ENCODE results near the gene PAQR6. TPM values are rescaled to one million over a fixed set of nuclear protein-coding genes. Genes with fewer than 3 reads are reported as not detected.

The PAQR6 gene
- total RNA-seq, 2 experiments from 2014 or later = 3.9 to 4.0 TPM

DNA sequence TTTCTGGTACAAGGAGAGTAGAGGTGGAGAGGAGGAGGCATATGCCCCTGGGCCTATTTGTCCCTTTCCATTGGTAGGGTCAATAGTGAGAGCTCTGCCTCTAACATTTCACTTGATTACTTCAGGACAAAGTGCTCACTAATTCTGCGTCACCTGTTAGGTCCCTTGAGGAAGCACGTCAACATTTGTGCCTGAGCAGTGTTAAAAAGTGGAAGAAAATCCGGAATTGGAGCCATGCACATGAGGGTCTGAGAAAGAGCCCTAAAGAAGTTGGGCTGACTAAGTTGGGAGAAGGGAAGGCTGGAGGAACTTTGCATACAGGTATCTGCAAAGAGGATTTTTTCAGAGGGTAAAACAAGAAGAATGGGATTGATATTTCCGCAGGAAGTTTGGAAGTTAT is 52.0 kb downstream of the PAQR6 start:
- CTCF ChIA-PET = interaction anchor here (6.2 kb wide), 1 partner anchor 29 kb away, joined by 56 read pairs; no protein-coding TSS in a partner anchor
- POLR2A ChIA-PET = interaction anchor here (6.5 kb wide), 1 partner anchor 19 kb away, joined by 62 read pairs; the partner anchor contains the start of gene PMF1
- intact Hi-C loops (cut with micrococcal nuclease) = no loop called here

DNA sequence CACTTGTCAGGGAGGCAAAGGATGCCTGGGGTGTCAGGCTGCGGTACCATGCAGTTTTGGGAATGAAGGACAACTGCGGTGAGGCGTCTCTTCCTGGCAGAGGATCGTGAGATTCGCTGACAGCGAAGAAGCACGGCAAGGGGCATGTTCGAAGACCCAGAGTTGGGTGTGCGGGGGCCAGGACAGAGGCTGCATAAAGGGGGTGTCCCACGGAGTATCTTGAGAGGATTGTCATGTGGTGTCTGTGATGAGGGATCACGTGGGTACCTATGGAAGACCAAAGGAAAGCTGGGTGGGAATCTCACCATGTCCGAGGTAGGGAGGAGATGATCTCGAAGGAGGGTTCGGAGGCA is 53.6 kb downstream of the PAQR6 start:
- CTCF ChIA-PET = interaction anchor here (0.9 to 1.9 kb wide), 6 partner anchors 19 to 49 kb away, joined by 3 to 13 read pairs (median 4); partner anchors contain the start of gene PMF1
- Mint-ChIP-seq H3K27me3 (no peaks in the 10 kb centered on the region), H3K4me3 (peak overlapping the region; percentile 100), H3K36me3 (peaks cover 48% of the 10 kb centered on the region), H3K9me3 (no peaks in the 10 kb centered on the region), H3K4me1 (ENCODE audit: low read depth) (peaks cover 67% of the 10 kb centered on the region), H3K27ac (peak overlapping the region; percentile 81)
- POLR2A ChIA-PET = interaction anchor here (1.0 to 4.1 kb wide), 8 partner anchors 19 to 95 kb away, joined by 3 to 27 read pairs (median 4); partner anchors contain the start of gene PMF1
- DNase-seq = no peak
- intact Hi-C loops (cut with micrococcal nuclease) = loop anchor here (5.0 kb wide), 1 partner anchor 88 kb away; the partner anchor contains the start of genes SMG5 and TMEM79

More for the DNA sequence above, 52.0 kb downstream of the PAQR6 start:
- H3K27ac Mint-ChIP-seq = peak overlapping the region; percentile 46
- peaks cover 81% of the 10 kb centered on the region for H3K4me1 Mint-ChIP-seq (ENCODE audit: low read depth)
- peak overlapping the region; percentile 100 for H3K4me3 Mint-ChIP-seq
- H3K36me3 Mint-ChIP-seq = peaks cover 62% of the 10 kb centered on the region
- no peaks in the 10 kb centered on the region for H3K27me3 Mint-ChIP-seq
- no peak for DNase-seq
- H3K9me3 Mint-ChIP-seq = no peaks in the 10 kb centered on the region

DNA sequence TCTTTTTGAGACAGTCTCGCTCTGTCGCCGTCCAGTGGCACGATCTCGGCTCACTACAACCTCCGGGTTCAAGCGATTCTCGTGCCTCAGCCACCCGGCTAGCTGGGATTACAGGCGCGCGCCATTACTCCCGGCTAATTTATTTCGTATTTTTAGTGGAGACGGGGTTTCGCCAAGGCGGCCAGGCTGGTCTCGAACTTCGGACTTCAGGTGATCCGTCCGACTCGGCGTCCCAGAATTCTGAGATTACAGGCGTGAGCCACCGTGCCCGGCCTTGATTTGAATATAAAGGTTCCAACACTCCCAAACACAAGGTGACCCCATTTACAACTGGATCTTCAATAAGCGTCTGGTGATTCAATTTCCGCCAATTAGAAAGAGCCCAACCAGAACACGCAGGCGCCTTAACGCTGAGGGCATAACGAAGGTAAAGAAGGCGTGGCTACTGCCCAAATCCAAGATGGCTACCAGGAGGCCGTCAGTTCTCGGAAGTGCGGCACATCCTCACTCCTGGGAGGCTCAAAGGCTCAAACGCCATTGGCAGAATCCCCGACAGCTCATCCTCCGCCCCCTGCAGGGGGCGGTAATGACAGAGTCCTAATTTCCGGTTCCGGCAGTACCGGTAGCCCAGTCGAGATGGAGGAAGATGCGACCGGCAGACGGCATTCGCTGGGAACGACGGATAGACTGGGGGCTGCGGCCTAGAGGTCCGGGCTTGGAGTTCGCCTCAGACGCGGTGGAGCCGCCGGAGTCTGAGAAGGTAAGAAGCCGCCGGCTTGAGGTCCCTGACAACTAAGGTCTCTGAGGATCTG is 54.2 kb downstream of the PAQR6 start, which contains the start of gene SLC25A44:
TSS of gene SLC25A44 (plus strand) at position 617 of the 812 bp plus-strand sequence. CDS start 5,744 bp downstream, outside the sequence.
- Mint-ChIP-seq H3K9me3 (no peaks in the 10 kb centered on the region), H3K4me1 (ENCODE audit: low read depth) (peaks cover 61% of the 10 kb centered on the region), H3K4me3 (peak within 1 kb of the TSS; percentile 100), H3K27ac (peak within 1 kb of the TSS; percentile 81), H3K36me3 (peaks cover 43% of the 10 kb centered on the region), H3K27me3 (no peaks in the 10 kb centered on the region)
- ChIA-PET POLR2A (interaction anchor here (0.6 to 4.1 kb wide), 15 partner anchors 20 to 298 kb away, joined by 3 to 27 read pairs (median 4); partner anchors contain the start of gene PMF1), CTCF (interaction anchor here (0.8 to 1.9 kb wide), 7 partner anchors 19 to 87 kb away, joined by 3 to 13 read pairs (median 3); partner anchors contain the start of gene PMF1)
- peak; percentile 99 for DNase-seq
- intact Hi-C loops (cut with micrococcal nuclease) = loop anchor here (1.0 to 5.0 kb wide), 4 partner anchors 21 to 89 kb away; partner anchors contain the start of genes SMG5 and TMEM79

Other genes with a start within 250 kb of the PAQR6 start
- gene SSR2, start 227.1 kb downstream of the PAQR6 start, total RNA-seq = 100 to 1,000 TPM; 171 to 175 TPM
- 10 to 100 TPM; 32.7 to 32.9 TPM for gene UBQLN4, start 194.3 kb downstream of the PAQR6 start, total RNA-seq
- gene LAMTOR2, start 193.3 kb downstream of the PAQR6 start, total RNA-seq = 10 to 100 TPM; 61.4 to 65.1 TPM
- under 1 TPM; 0.52 to 0.56 TPM for gene RAB25, start 186.9 kb downstream of the PAQR6 start, total RNA-seq
- gene MEX3A, start 165.6 kb downstream of the PAQR6 start, total RNA-seq = under 1 TPM; 0.43 to 0.51 TPM
- gene LMNA, start 133.3 kb downstream of the PAQR6 start, total RNA-seq = 100 to 1,000 TPM; 210 to 211 TPM
- gene SEMA4A, start 94.5 kb downstream of the PAQR6 start, total RNA-seq = 10 to 100 TPM; 68.2 to 75.1 TPM
- gene SLC25A44, start 54.0 kb downstream of the PAQR6 start, total RNA-seq = 10 to 100 TPM; 61.3 to 62.2 TPM
- gene PMF1, start 35.0 kb downstream of the PAQR6 start, total RNA-seq = 100 to 1,000 TPM in 1 of 2 experiments, 10 to 100 TPM in 1; 99.5 to 105 TPM
- 1 to 10 TPM in 1 of 2 experiments, under 1 TPM in 1; 0.90 to 2.3 TPM for gene BGLAP, start 5.9 kb downstream of the PAQR6 start, total RNA-seq
- 10 to 100 TPM; 65.1 to 68.0 TPM for gene SMG5, start 34.8 kb upstream of the PAQR6 start, total RNA-seq
- gene TMEM79, start 36.3 kb upstream of the PAQR6 start, total RNA-seq = 1 to 10 TPM; 6.8 to 9.1 TPM
- 10 to 100 TPM; 13.0 to 14.8 TPM for gene GLMP, start 47.6 kb upstream of the PAQR6 start, total RNA-seq
- gene VHLL, start 51.3 kb upstream of the PAQR6 start, total RNA-seq = not detected
- 100 to 1,000 TPM; 344 to 356 TPM for gene CCT3, start 90.2 kb upstream of the PAQR6 start, total RNA-seq
- not detected for gene TSACC, start 90.5 kb upstream of the PAQR6 start, total RNA-seq
- gene RHBG, start 121.2 kb upstream of the PAQR6 start, total RNA-seq = not detected

Measured in activated CD4-positive, alpha-beta memory T cell treated with anti-CD3 and anti-CD28 coated beads for 36 hours (primary cell).